ENCODE data around the gene KCNRG.

KCNRG gene

GRCh38 chr13:50037788-50038187 is 22.5 kb downstream of the KCNRG start:
- Histone ChIP-seq H3K9me3 (ENCODE audit: insufficient read depth, low read depth, low read length) (no peaks in the 10 kb centered on the region), H3K4me1 (ENCODE audit: insufficient read depth, low read length, poor library complexity, severe bottlenecking) (no peaks in the 10 kb centered on the region), H3K36me3 (ENCODE audit: insufficient read depth, low read length) (peaks cover 28% of the 10 kb centered on the region), H3K9ac (ENCODE audit: low read depth, low read length, poor library complexity, severe bottlenecking) (no peak overlapping the region), H3K27me3 (ENCODE audit: insufficient read depth, low read length, poor library complexity, severe bottlenecking) (no peaks in the 10 kb centered on the region), H3K79me2 (ENCODE audit: insufficient read depth, low read length) (no peaks in the 10 kb centered on the region), H3F3A (ENCODE audit: low read depth) (peaks cover 13% of the 10 kb centered on the region; the same call in 1 of the 2 replicates), H3K4me2 (ENCODE audit: low read depth, low read length, poor library complexity, severe bottlenecking) (no peak overlapping the region), H3K4me3 (ENCODE audit: low read length, poor library complexity, severe bottlenecking) (no peak overlapping the region), H2AFZ (ENCODE audit: low read length) (no peak overlapping the region), H3K9me2 (replicated peaks; ENCODE audit: low read depth, low read length) (no peaks in the 10 kb centered on the region), H4K20me1 (ENCODE audit: insufficient read depth, low read length, poor library complexity, severe bottlenecking) (no peaks in the 10 kb centered on the region)
- TF ChIP-seq EZH2phosphoT487 (IDR thresholded peaks at IDR 0.05; ENCODE audit: borderline replicate concordance) (no peak), CTCF (conservative IDR thresholded peaks at IDR 0.05; ENCODE audit: low read length) (no peak)

GRCh38 chr13:50038266-50038665 is 23.0 kb downstream of the KCNRG start:
- Histone ChIP-seq H3K9me3 (ENCODE audit: insufficient read depth, low read depth, low read length) (no peaks in the 10 kb centered on the region), H3K4me3 (ENCODE audit: low read length, poor library complexity, severe bottlenecking) (no peak overlapping the region), H3K79me2 (ENCODE audit: insufficient read depth, low read length) (0 out of 2 replicates have a peak, but pooled peaks cover 4% of the 10 kb centered on the region), H2AFZ (ENCODE audit: low read length) (no peak overlapping the region), H3K9ac (ENCODE audit: low read depth, low read length, poor library complexity, severe bottlenecking) (no peak overlapping the region), H3K4me1 (ENCODE audit: insufficient read depth, low read length, poor library complexity, severe bottlenecking) (no peaks in the 10 kb centered on the region), H3K4me2 (ENCODE audit: low read depth, low read length, poor library complexity, severe bottlenecking) (no peak overlapping the region), H3K36me3 (ENCODE audit: insufficient read depth, low read length) (peaks cover 33% of the 10 kb centered on the region), H3F3A (ENCODE audit: low read depth) (peaks cover 13% of the 10 kb centered on the region; the same call in 1 of the 2 replicates), H3K27me3 (ENCODE audit: insufficient read depth, low read length, poor library complexity, severe bottlenecking) (no peaks in the 10 kb centered on the region), H4K20me1 (ENCODE audit: insufficient read depth, low read length, poor library complexity, severe bottlenecking) (no peaks in the 10 kb centered on the region), H3K9me2 (replicated peaks; ENCODE audit: low read depth, low read length) (no peaks in the 10 kb centered on the region)
- no peak for TF ChIP-seq EZH2phosphoT487 (IDR thresholded peaks at IDR 0.05; ENCODE audit: borderline replicate concordance)
- no peak for TF ChIP-seq CTCF (conservative IDR thresholded peaks at IDR 0.05; ENCODE audit: low read length)

GRCh38 chr13:50052478-50052877 is 37.2 kb downstream of the KCNRG start:
- Histone ChIP-seq H3K27me3 (ENCODE audit: insufficient read depth, low read length, poor library complexity, severe bottlenecking) (no peaks in the 10 kb centered on the region), H3K9me3 (ENCODE audit: insufficient read depth, low read depth, low read length) (no peaks in the 10 kb centered on the region), H2AFZ (ENCODE audit: low read length) (no peak overlapping the region), H3F3A (ENCODE audit: low read depth) (no peaks in the 10 kb centered on the region), H3K36me3 (ENCODE audit: insufficient read depth, low read length) (peaks cover 67% of the 10 kb centered on the region), H3K4me1 (ENCODE audit: insufficient read depth, low read length, poor library complexity, severe bottlenecking) (no peaks in the 10 kb centered on the region), H3K9me2 (replicated peaks; ENCODE audit: low read depth, low read length) (no peaks in the 10 kb centered on the region), H4K20me1 (ENCODE audit: insufficient read depth, low read length, poor library complexity, severe bottlenecking) (peaks cover 60% of the 10 kb centered on the region), H3K4me3 (ENCODE audit: low read length, poor library complexity, severe bottlenecking) (no peak overlapping the region), H3K79me2 (ENCODE audit: insufficient read depth, low read length) (peaks cover 92% of the 10 kb centered on the region), H3K9ac (ENCODE audit: low read depth, low read length, poor library complexity, severe bottlenecking) (no peak overlapping the region), H3K4me2 (ENCODE audit: low read depth, low read length, poor library complexity, severe bottlenecking) (no peak overlapping the region)
- TF ChIP-seq EZH2phosphoT487 (IDR thresholded peaks at IDR 0.05; ENCODE audit: borderline replicate concordance) (no peak), CTCF (conservative IDR thresholded peaks at IDR 0.05; ENCODE audit: low read length) (no peak)
